Panc1 (cell line): ENCODE results near the gene VARS2. TPM values are rescaled to one million over a fixed set of nuclear protein-coding genes. Genes with fewer than 3 reads are reported as not detected.

ENCODE experiments used
- ATAC-seq: fragments of 200-7000 bp; cut with Tn5 transposase; 2 replicates; pipeline ENCODE4 v1.9.1; 2020; ENCODE audit warnings: mild to moderate bottlenecking, moderate library complexity
- BruUV-seq: library from RNA; stranded (reverse); fragments of 400-500 nt; replicated peaks from 2 replicates; lab custom pipeline; 2021; lab: Mats Ljungman, UMichigan
- CTCF ChIA-PET: fragments of 300-600 bp; sonication (Branson Sonifier 250); formaldehyde crosslinking; loops from one replicate; lab custom pipeline; 2022; ENCODE audit warnings: antibody characterized with exemption; lab: Charles Lee
- POLR2A ChIA-PET: fragments of 300-600 bp; sonication (Branson Sonifier 250); formaldehyde crosslinking; loops from one replicate; lab custom pipeline; 2022; ENCODE audit warnings: antibody characterized with exemption; lab: Charles Lee
- DNase-seq: peaks from one replicate; pipeline ENCODE4 v3.0.0-alpha.2; 2010; ENCODE audit warnings: low read depth, low spot score
- H3K27ac ChIP-seq: 2 replicates; pipeline ENCODE4 v1.5.1; 2011; ENCODE audit warnings: mild to moderate bottlenecking, low read length, inconsistent platforms
- H3K27me3 ChIP-seq: fragments of 200-500 bp; sonication (Bioruptor generic); 2 replicates; pipeline ENCODE4 v1.6.0; 2014; ENCODE audit warnings: low read length, inconsistent platforms; ENCODE audit not compliant: control insufficient read depth, insufficient read depth
- H3K36me3 ChIP-seq: fragments of 200-500 bp; sonication (Bioruptor generic); 2 replicates; pipeline ENCODE4 v1.5.1; 2014; ENCODE audit warnings: inconsistent platforms, mild to moderate bottlenecking, low read length, moderate library complexity; ENCODE audit not compliant: control insufficient read depth, insufficient read depth
- H3K4me1 ChIP-seq: 2 replicates; pipeline ENCODE4 v1.5.1; 2011; ENCODE audit warnings: inconsistent platforms, mild to moderate bottlenecking, low read length, moderate library complexity; ENCODE audit not compliant: control insufficient read depth, insufficient read depth
- H3K4me3 ChIP-seq, 2 experiments: 2 replicates each; pipeline ENCODE4 v1.5.1; 2011 to 2012; ENCODE audit warnings: low read depth in 2 of 2, low read length in 2 of 2, mild to moderate bottlenecking in 2 of 2, inconsistent platforms in 1 of 2, moderate library complexity in 1 of 2
- H3K9me3 ChIP-seq: fragments of 200-500 bp; sonication (Bioruptor generic); 2 replicates; pipeline ENCODE4 v1.5.1; 2014; ENCODE audit warnings: low read depth, mild to moderate bottlenecking, inconsistent platforms, low read length, moderate library complexity; ENCODE audit not compliant: control insufficient read depth, insufficient read depth
- CTCF ChIP-seq: fragments of 450-650 bp; IDR thresholded peaks from 2 replicates; pipeline ENCODE4 v1.5.1; 2017; ENCODE audit warnings: mild to moderate bottlenecking
- POLR2AphosphoS5 ChIP-seq: IDR thresholded peaks from 2 replicates; pipeline ENCODE4 v1.6.1; 2012; ENCODE audit warnings: mild to moderate bottlenecking, low read depth, low read length, moderate library complexity
- REST ChIP-seq, 2 experiments: IDR thresholded peaks; 2 replicates each; pipeline ENCODE4 v1.6.1; 2011 to 2012; ENCODE audit warnings: low read depth in 2 of 2, control low read depth in 1 of 2, low read length in 1 of 2, mild to moderate bottlenecking in 1 of 2, moderate library complexity in 1 of 2; ENCODE audit not compliant: insufficient read depth in 1 of 2
- SIN3A ChIP-seq: IDR thresholded peaks from 2 replicates; pipeline ENCODE4 v1.6.1; 2012; ENCODE audit warnings: low read depth, mild to moderate bottlenecking, low read length, moderate library complexity, borderline replicate concordance; ENCODE audit not compliant: insufficient read depth
- TCF7L2 ChIP-seq: IDR thresholded peaks from 2 replicates; pipeline ENCODE4 v1.6.1; 2011; ENCODE audit warnings: mild to moderate bottlenecking, low read depth, low read length, inconsistent platforms
- in situ Hi-C: cut with HindIII; loops from 2 replicates; pipeline ENCODE4 v1.10.0; 2016; ENCODE audit warnings: low sequenced_read_pairs, low pct_unique_long_range_greater_than_20kb
- intact Hi-C: fragments of 100-400 bp; cut with micrococcal nuclease; formaldehyde crosslinking; loops from one replicate; pipeline ENCODE4 v1.10.0; 2022; ENCODE audit not compliant: unreplicated experiment
- total RNA-seq: library from RNA; stranded (reverse); gene quantifications from one replicate; pipeline ENCODE4 v1.2.1, GENCODE V29; 2021; ENCODE audit not compliant: unreplicated experiment

Gene VARS2
- total RNA-seq, 1 experiment from 2014 or later, result 42.7 TPM

- ATAC-seq, result no peak
- CTCF ChIA-PET, result no interaction called here
- BruUV-seq, result no TSS peak
- no peak for TF ChIP-seq REST (IDR thresholded peaks at IDR 0.05; ENCODE audit: insufficient read depth in 1 of 2, low read depth in 2 of 2, low read length in 1 of 2)
- TF ChIP-seq TCF7L2, result no peak
- TF ChIP-seq SIN3A, result no peak
- TF ChIP-seq POLR2AphosphoS5, result no peak
- TF ChIP-seq CTCF, result no peak
- Histone ChIP-seq H3K36me3 (no peaks in the 10 kb centered on the region), H3K4me1 (peaks cover 8% of the 10 kb centered on the region; the same call in 1 of the 2 replicates), H3K27me3 (peaks cover 8% of the 10 kb centered on the region), H3K4me3 (no peak within 1 kb of the TSS), H3K9me3 (no peaks in the 10 kb centered on the region), H3K27ac (no peak within 1 kb of the TSS)
- POLR2A ChIA-PET, result no interaction called here
- intact Hi-C loops (no loop called here), in situ Hi-C loops (no loop called here)
- DNase-seq, result no peak
Measured at GRCh38 chr6:30940361-30940986, 26.4 kb downstream of the VARS2 start, which contains the start of gene MUCL3. Gene MUCL3, plus strand, starts transcription at chr6:30940973. Its CDS starts 27 bp downstream, at chr6:30941000.

GRCh38 chr6:30942338-30943060 lies 28.5 kb downstream of the VARS2 start:
- no peaks in the 10 kb centered on the region for H3K9me3 ChIP-seq
- H3K36me3 ChIP-seq, result no peaks in the 10 kb centered on the region
- H3K27me3 ChIP-seq, result peaks cover 10% of the 10 kb centered on the region
- no peak; the same call in 1 of the 2 replicates for TF ChIP-seq CTCF
- no peak for TF ChIP-seq REST (IDR thresholded peaks at IDR 0.05; ENCODE audit: insufficient read depth in 1 of 2, low read depth in 2 of 2, low read length in 1 of 2)
- no peak for TF ChIP-seq POLR2AphosphoS5
- TF ChIP-seq TCF7L2, result no peak
- ChIA-PET CTCF (interaction anchor here (0.5 to 1.3 kb wide), 7 partner anchors 11 to 145 kb away, joined by 3 to 5 read pairs (median 4); partner anchors contain the start of gene SFTA2), POLR2A (no interaction called here)
- intact Hi-C loops (no loop called here), in situ Hi-C loops (no loop called here)
- no peak overlapping the region for H3K27ac ChIP-seq
- no peak overlapping the region for H3K4me3 ChIP-seq
- no TSS peak for BruUV-seq
- peak; percentile 84 for ATAC-seq
- peak; percentile 39 for DNase-seq
- peaks cover 8% of the 10 kb centered on the region; the same call in 1 of the 2 replicates for H3K4me1 ChIP-seq
